K562 (cell line): ENCODE results near the gene KATNB1. TPM values are rescaled to one million over a fixed set of nuclear protein-coding genes. Genes with fewer than 3 reads are reported as not detected.

Experiments
- ATAC-seq: fragments of 200-7000 bp; cut with Tn5 transposase; 3 replicates; pipeline ENCODE4 v1.9.1; 2020; ENCODE audit warnings: moderate library complexity
- BruUV-seq: library from RNA; stranded (reverse); fragments of 400-500 nt; replicated peaks from 2 replicates; lab custom pipeline; 2021; lab: Mats Ljungman, UMichigan
- CTCF ChIA-PET: fragments of 300-600 bp; formaldehyde crosslinking; extraction: SDS; loops from one replicate; lab custom pipeline; 2021; ENCODE audit warnings: low intra/inter-chr PET ratio; lab: Yijun Ruan, JAX
- POLR2A ChIA-PET: fragments of 300-600, 350-650 bp; sonication (Branson Sonifier 250); formaldehyde crosslinking; extraction: SDS; loops from one replicate; lab custom pipeline; 2021; ENCODE audit warnings: antibody characterized with exemption, inconsistent platforms; lab: Yijun Ruan, JAX
- DNase-seq, 4 experiments: peaks; one replicate each; pipeline versions ENCODE4 v3.0.0 to v3.0.0-alpha.2; 2011 to 2018; ENCODE audit warnings: low spot score in 3 of 4, mixed read lengths in 3 of 4; ENCODE audit errors: extremely low read depth in 1 of 4
- FAIRE-seq: peaks from 2 replicates; lab custom pipeline; 2011; peaks lifted over from hg19 to GRCh38; lab: Jason Lieb, UNC
- H2AFZ ChIP-seq: 2 replicates; pipeline ENCODE4 v1.6.0; 2011; ENCODE audit warnings: low read depth, low read length, control low read depth, inconsistent platforms
- H3K27ac ChIP-seq: fragments of 200-600 bp; 3 replicates; pipeline ENCODE4 v1.8.0; 2011; ENCODE audit warnings: low read depth, mild to moderate bottlenecking, control low read depth, inconsistent platforms, low read length, moderate library complexity, mixed read lengths; ENCODE audit errors: extremely low read depth
- H3K27me3 ChIP-seq, 2 experiments: fragments of 300-600 bp in 1 of 2; 2 replicates in 1 of 2; 3 replicates in 1 of 2; pipeline versions ENCODE4 v1.6.0 to v1.8.0; 2011; ENCODE audit warnings: inconsistent platforms in 2 of 2, low read length in 2 of 2, mild to moderate bottlenecking in 1 of 2, mixed read lengths in 1 of 2, moderate library complexity in 1 of 2; ENCODE audit not compliant: control insufficient read depth in 2 of 2, insufficient read depth in 2 of 2
- H3K36me3 ChIP-seq: fragments of 300-600 bp; 3 replicates; pipeline ENCODE4 v1.8.0; 2011; ENCODE audit warnings: mild to moderate bottlenecking, low read length, inconsistent platforms; ENCODE audit not compliant: control insufficient read depth, insufficient read depth
- H3K4me1 ChIP-seq, 2 experiments: fragments of 200-600 bp in 1 of 2; replicated peaks in 1 of 2; 2 replicates in 1 of 2; 3 replicates in 1 of 2; pipeline versions ENCODE4 v1.5.1 to v1.8.0; 2011; ENCODE audit warnings: inconsistent platforms in 2 of 2, low read length in 2 of 2, mild to moderate bottlenecking in 1 of 2, mixed read lengths in 1 of 2, moderate library complexity in 1 of 2; ENCODE audit not compliant: control insufficient read depth in 2 of 2, insufficient read depth in 2 of 2
- H3K4me2 ChIP-seq: 2 replicates; pipeline ENCODE4 v1.6.1; 2011; ENCODE audit warnings: low read length, control low read depth, inconsistent platforms, mixed read lengths; ENCODE audit not compliant: insufficient read depth
- H3K4me3 ChIP-seq: fragments of 200-600 bp; sonication (generic), shearing (Covaris generic); 2 replicates; pipeline ENCODE4 v1.5.1; 2016; ENCODE audit warnings: control low read depth, inconsistent platforms
- H3K79me2 ChIP-seq: fragments of 200-600 bp; 3 replicates; pipeline ENCODE4 v1.8.0; 2011; ENCODE audit warnings: low read length, inconsistent platforms; ENCODE audit not compliant: control insufficient read depth, insufficient read depth
- H3K9ac ChIP-seq, 2 experiments: 2 replicates each; pipeline versions ENCODE4 v1.6.0 to v1.6.1; 2011; ENCODE audit warnings: low read depth in 2 of 2, low read length in 2 of 2, control low read depth in 1 of 2, inconsistent platforms in 1 of 2, mild to moderate bottlenecking in 1 of 2, mixed read lengths in 1 of 2; ENCODE audit not compliant: insufficient read depth in 1 of 2
- H3K9me1 ChIP-seq: one replicate; pipeline ENCODE4 v1.6.0; 2011; ENCODE audit warnings: inconsistent platforms, mild to moderate bottlenecking, low read length, moderate library complexity; ENCODE audit not compliant: control insufficient read depth, insufficient read depth
- H3K9me3 ChIP-seq: replicated peaks from 2 replicates; pipeline ENCODE4 v1.5.1; 2011; ENCODE audit warnings: low read depth, low read length, inconsistent platforms; ENCODE audit not compliant: control insufficient read depth, insufficient read depth
- H4K20me1 ChIP-seq: replicated peaks from 2 replicates; pipeline ENCODE4 v1.6.1; 2011; ENCODE audit warnings: low read length, inconsistent platforms, mixed read lengths; ENCODE audit not compliant: control insufficient read depth, insufficient read depth
- CTCF ChIP-seq, 3 experiments: IDR thresholded peaks in 2 of 3; conservative IDR thresholded peaks in 1 of 3; 2 replicates each; pipeline ENCODE4 v1.5.1; 2011 to 2012; ENCODE audit warnings: low read length in 3 of 3, mild to moderate bottlenecking in 3 of 3, control low read depth in 2 of 3, improper control_type of control experiment in 1 of 3, inconsistent platforms in 1 of 3, low read depth in 1 of 3, mixed read lengths in 1 of 3, moderate library complexity in 1 of 3; ENCODE audit not compliant: insufficient read depth in 2 of 3
- HIVEP1 ChIP-seq: fragments of 250-450 bp; sonication (Bioruptor Pico); IDR thresholded peaks from 2 replicates; pipeline ENCODE4 v1.4.0; 2020; ENCODE audit warnings: mild to moderate bottlenecking
- KAT8 ChIP-seq: fragments of 450-650 bp; IDR thresholded peaks from 2 replicates; pipeline ENCODE4 v1.6.1; 2016; ENCODE audit warnings: low read depth, mild to moderate bottlenecking
- MTA1 ChIP-seq: fragments of 450-650 bp; IDR thresholded peaks from 2 replicates; pipeline ENCODE4 v1.6.1; 2017; ENCODE audit warnings: borderline replicate concordance
- POLR2G ChIP-seq: fragments of 200-400 bp; formaldehyde crosslinking; IDR thresholded peaks from 2 replicates; pipeline ENCODE4 v1.6.1; 2017; ENCODE audit warnings: low read depth, mild to moderate bottlenecking, antibody characterized with exemption, low read length, moderate library complexity
- RAD21 ChIP-seq, 2 experiments: fragments of 250-450 bp in 1 of 2; fragments of 450-650 bp in 1 of 2; sonication (Bioruptor Pico) in 1 of 2; formaldehyde crosslinking in 1 of 2; IDR thresholded peaks in 1 of 2; conservative IDR thresholded peaks in 1 of 2; 2 replicates each; pipeline versions ENCODE4 v1.4.0 to v1.8.0; 2020 to 2022; ENCODE audit warnings: mild to moderate bottlenecking in 2 of 2, moderate library complexity in 1 of 2
- RBFOX2 ChIP-seq: fragments of 200-400 bp; formaldehyde crosslinking; IDR thresholded peaks from 2 replicates; pipeline ENCODE4 v1.6.1; 2017; ENCODE audit warnings: low read depth, mild to moderate bottlenecking, low read length, moderate library complexity
- REST ChIP-seq, 2 experiments: fragments of 450-650 bp; formaldehyde crosslinking in 1 of 2; IDR thresholded peaks; 2 replicates each; pipeline versions ENCODE4 v1.4.0 to v1.6.1; 2014 to 2020; ENCODE audit warnings: mild to moderate bottlenecking in 2 of 2, borderline replicate concordance in 1 of 2, low read depth in 1 of 2
- ZC3H8 ChIP-seq: fragments of 450-650 bp; IDR thresholded peaks from 2 replicates; pipeline ENCODE4 v1.6.1; 2017
- WGBS: fragments of 100-300 bp; shearing (Covaris generic); methylation state at CpG from one replicate; pipeline ENCODE4 v1.1.6; 2016; ENCODE audit warnings: low coverage, mixed read lengths; ENCODE audit not compliant: insufficient coverage; ENCODE audit errors: missing lambda C conversion rate; 5-methylcytosine and 5-hydroxymethylcytosine counted together
- in situ Hi-C: fragments of 300-500 bp; cut with MboI; formaldehyde crosslinking; loops from 4 replicates; pipeline ENCODE4 v1.15.0; 2018; ENCODE audit warnings: inconsistent platforms, mixed read lengths
- intact Hi-C: fragments of 100-400 bp; cut with micrococcal nuclease; formaldehyde crosslinking; loops from 2 replicates; pipeline ENCODE4 v1.14.2; 2022
- polyA plus RNA-seq, 8 experiments: library from polyadenylated mRNA; depleted of rRNA in 4 of 8; stranded (reverse) in 5 of 8; unstranded in 3 of 8; fragments of >200 nt; fragmentation: Nextera tagmentation in 2 of 8; fragmentation: Illumina TruSeq in 1 of 8; extraction: Ambion mirVana in 2 of 8; extraction: Trizol in 1 of 8; gene quantifications; 2 replicates each; pipeline versions ENCODE4 v1.2.1 to v1.2.3, GENCODE V29; 2011 to 2014; ENCODE audit warnings: inconsistent platforms in 1 of 8, missing spikeins in 1 of 8
- total RNA-seq, 7 experiments: library from RNA; depleted of rRNA in 6 of 7; stranded (reverse); fragments of >200 nt in 6 of 7; fragmentation: Illumina TruSeq in 2 of 7; extraction: Trizol in 2 of 7; gene quantifications; 2 replicates each; pipeline versions ENCODE4 v1.2.1 to v1.2.3, GENCODE V29; 2011 to 2021; ENCODE audit warnings: low replicate concordance in 1 of 7

KATNB1 gene
- total and polyA plus RNA-seq, 9 of the 15 experiments (the other 6 are each of a cell fraction or from before 2014, with no cell fraction given): 1.2 to 52.6 (median 21.9) TPM

- ChIA-PET CTCF (interaction anchor here (0.7 kb wide), 1 partner anchor 68 kb away, joined by 3 read pairs; no protein-coding TSS in a partner anchor), POLR2A (interaction anchor here (3.5 kb wide), 1 partner anchor 10 kb away, joined by 15 read pairs; no protein-coding TSS in a partner anchor)
- Histone ChIP-seq H3K9me3 (no peaks in the 10 kb centered on the region), H3K27me3 (no peaks in the 10 kb centered on the region), H3K4me1 (peaks cover 24 to 43% of the 10 kb centered on the region in 2 experiments), H3K4me3 (no peak overlapping the region), H2AFZ (no peak overlapping the region), H3K79me2 (peaks cover 31% of the 10 kb centered on the region), H3K36me3 (peaks cover 80% of the 10 kb centered on the region), H3K4me2 (no peak overlapping the region), H3K9me1 (no peaks in the 10 kb centered on the region), H4K20me1 (peaks cover 4% of the 10 kb centered on the region; the same call in 1 of the 2 replicates), H3K9ac (peak overlapping the region in 1 of 2 experiments; percentile 56; a peak in 1 of 4 replicates), H3K27ac (no peak overlapping the region)
- no TSS peak for BruUV-seq
- peak; percentile 68 for ATAC-seq
- peak in 3 of 4 experiments; percentile 27 to 63 (median 44) for DNase-seq
- peak; percentile 6 for FAIRE-seq
- 74% methylated on average over 9 of the region's 9 CpGs for WGBS
- in situ Hi-C loops: no loop called here
- intact Hi-C loops: loop anchor here (1.0 kb wide), 1 partner anchor 68 kb away; no protein-coding TSS in a partner anchor
- TF ChIP-seq REST (IDR thresholded peaks at IDR 0.05; ENCODE audit: borderline replicate concordance): peak; percentile 25; the same call in 1 of the 2 replicates
- TF ChIP-seq REST (CRISPR knock-in tag; IDR thresholded peaks at IDR 0.05; ENCODE audit: low read depth): no peak
- TF ChIP-seq ZC3H8: no peak
- peak; percentile 4; the same call in 1 of the 2 replicates for TF ChIP-seq POLR2G
- TF ChIP-seq RAD21 (CRISPR knock-in tag; conservative IDR thresholded peaks at IDR 0.05 in 1 of 2, IDR thresholded peaks at IDR 0.05 in 1 of 2): peak in 1 of 2 experiments; percentile 46; a peak in 2 of 4 replicates
- no peak for TF ChIP-seq HIVEP1 (CRISPR knock-in tag)
- TF ChIP-seq MTA1: no peak
- TF ChIP-seq KAT8: no peak
- peak; percentile 28; the same call in 1 of the 2 replicates for TF ChIP-seq RBFOX2
- peak; percentile 33 to 53 (median 45); a peak in 5 of 6 replicates for TF ChIP-seq CTCF (IDR thresholded peaks at IDR 0.05 in 2 of 3, conservative IDR thresholded peaks at IDR 0.05 in 1 of 3; ENCODE audit: insufficient read depth in 2 of 3, low read depth in 1 of 3, low read length in 3 of 3)
These were observed 59.9 kb downstream of the KATNB1 start for GRCh38 chr16:57795431-57795878.
